Measurements from ENCODE around the gene TRIM41.

- TF ChIP-seq, protein P1, sequence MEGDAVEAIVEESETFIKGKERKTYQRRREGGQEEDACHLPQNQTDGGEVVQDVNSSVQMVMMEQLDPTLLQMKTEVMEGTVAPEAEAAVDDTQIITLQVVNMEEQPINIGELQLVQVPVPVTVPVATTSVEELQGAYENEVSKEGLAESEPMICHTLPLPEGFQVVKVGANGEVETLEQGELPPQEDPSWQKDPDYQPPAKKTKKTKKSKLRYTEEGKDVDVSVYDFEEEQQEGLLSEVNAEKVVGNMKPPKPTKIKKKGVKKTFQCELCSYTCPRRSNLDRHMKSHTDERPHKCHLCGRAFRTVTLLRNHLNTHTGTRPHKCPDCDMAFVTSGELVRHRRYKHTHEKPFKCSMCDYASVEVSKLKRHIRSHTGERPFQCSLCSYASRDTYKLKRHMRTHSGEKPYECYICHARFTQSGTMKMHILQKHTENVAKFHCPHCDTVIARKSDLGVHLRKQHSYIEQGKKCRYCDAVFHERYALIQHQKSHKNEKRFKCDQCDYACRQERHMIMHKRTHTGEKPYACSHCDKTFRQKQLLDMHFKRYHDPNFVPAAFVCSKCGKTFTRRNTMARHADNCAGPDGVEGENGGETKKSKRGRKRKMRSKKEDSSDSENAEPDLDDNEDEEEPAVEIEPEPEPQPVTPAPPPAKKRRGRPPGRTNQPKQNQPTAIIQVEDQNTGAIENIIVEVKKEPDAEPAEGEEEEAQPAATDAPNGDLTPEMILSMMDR (IDR thresholded peaks at IDR 0.05): no peak
- no peak for TF ChIP-seq ZFX (IDR thresholded peaks at IDR 0.05; ENCODE audit: borderline replicate concordance)
Observed at GRCh38 chr5:181243564-181244343, 20.7 kb downstream of the TRIM41 start, which contains the start of gene RACK1.
